Suprapubic skin (tissue), 4 donors: ENCODE results near the gene CFAP68. TPM values are rescaled to one million over a fixed set of nuclear protein-coding genes. Genes with fewer than 3 reads are reported as not detected.
A peak's percentile ranks its signal among the peaks of the same experiment; 100 is the strongest.
"Not testable (repeated sequence)": the region's sequence is repeated elsewhere in the genome, so short reads cannot be mapped to it uniquely, and the experiment has no call there.

ENCODE experiments used
- DNase-seq, 2 donors: peaks; one replicate each; pipeline ENCODE4 v3.0.0-alpha.2; 2019; ENCODE audit warnings: low spot score in 2 of 2
- H3K27ac ChIP-seq: fragments of 200-600 bp; sonication (generic); one replicate; pipeline ENCODE4 v1.5.1; 2019
- H3K27me3 ChIP-seq: fragments of 200-600 bp; sonication (generic); one replicate; pipeline ENCODE4 v1.5.1; 2019
- H3K36me3 ChIP-seq: fragments of 200-600 bp; sonication (generic); one replicate; pipeline ENCODE4 v1.5.1; 2019
- H3K4me1 ChIP-seq: fragments of 200-600 bp; sonication (generic); one replicate; pipeline ENCODE4 v1.5.1; 2019
- H3K4me3 ChIP-seq: fragments of 200-600 bp; sonication (generic); one replicate; pipeline ENCODE4 v1.5.1; 2019; ENCODE audit warnings: mild to moderate bottlenecking
- H3K9me3 ChIP-seq: fragments of 200-600 bp; sonication (generic); one replicate; pipeline ENCODE4 v1.5.1; 2019
- EP300 ChIP-seq: sonication (generic); formaldehyde crosslinking; IDR thresholded peaks from one replicate; pipeline ENCODE4 v1.6.1; 2017; ENCODE audit warnings: antibody characterized with exemption
- POLR2A ChIP-seq, 2 donors: fragments of 450-650 bp; IDR thresholded peaks; one replicate each; pipeline ENCODE4 v1.6.1; 2017; ENCODE audit warnings: antibody characterized with exemption in 2 of 2, mild to moderate bottlenecking in 2 of 2, moderate library complexity in 2 of 2
- POLR2AphosphoS5 ChIP-seq, 3 donors: sonication (generic); formaldehyde crosslinking; IDR thresholded peaks; one replicate each; pipeline ENCODE4 v1.6.1; 2017; ENCODE audit warnings: antibody characterized with exemption in 3 of 3
- WGBS: methylation state at CpG from one replicate; pipeline ENCODE4 v1.1.5; 2018; 5-methylcytosine and 5-hydroxymethylcytosine counted together
- total RNA-seq, 4 donors: library from RNA; depleted of rRNA; stranded (reverse); fragments of >200 nt; gene quantifications; one replicate each; pipeline ENCODE4 v1.1.0, GENCODE V29; 2016
- TF ChIP-seq, protein P1 (sequence below), 2 donors: fragments of 200-600 bp in 1 of 2; fragments of 450-650 bp in 1 of 2; sonication (generic) in 1 of 2; IDR thresholded peaks; one replicate each; pipeline ENCODE4 v1.5.1; 2016 to 2019; ENCODE audit warnings: antibody characterized with exemption in 2 of 2, mild to moderate bottlenecking in 1 of 2, moderate library complexity in 1 of 2

Gene CFAP68
- total RNA-seq, 4 donors from 2014 or later: 27.7 to 42.4 (median 32.7) TPM

DNA sequence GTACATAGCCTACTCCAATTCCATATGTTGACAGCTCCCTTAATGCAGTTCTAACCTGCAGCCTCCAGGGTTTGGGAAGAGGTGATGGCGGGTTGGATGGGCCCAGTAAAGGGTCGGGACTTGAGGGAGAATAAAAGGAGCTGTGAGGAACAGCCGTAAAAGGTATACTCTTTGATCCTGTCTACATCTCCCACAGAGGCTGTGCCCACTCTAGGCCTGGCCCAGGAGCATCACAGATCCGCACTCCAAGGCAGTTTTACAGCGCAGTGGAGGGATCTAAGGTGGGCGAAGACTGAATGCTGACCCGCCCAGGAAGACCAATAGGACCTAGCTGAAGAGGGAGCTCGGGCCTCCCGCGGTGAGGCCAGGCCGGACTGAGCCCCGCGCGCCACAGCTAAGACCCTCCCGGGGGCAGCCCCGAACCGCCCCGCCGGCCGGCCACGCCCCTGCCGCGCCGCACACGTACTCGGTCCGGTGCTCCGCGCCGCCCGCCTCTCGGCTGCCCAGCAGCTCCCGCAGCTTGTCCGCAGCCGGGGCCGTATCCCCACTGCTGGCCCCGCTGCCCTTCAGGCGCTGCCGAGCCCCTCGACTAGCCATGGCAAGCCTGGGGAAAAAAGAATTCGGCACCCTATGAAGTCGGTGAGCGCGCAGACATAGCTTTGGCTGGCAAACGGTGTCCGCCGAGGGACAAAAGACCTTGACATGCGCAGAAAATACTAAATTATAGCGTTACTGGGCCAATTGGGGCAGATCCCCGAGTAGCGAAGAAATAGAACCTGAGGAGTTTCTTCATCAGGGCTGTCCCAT is 8.3 kb upstream of the CFAP68 start, which contains the start of gene ALG9:
Gene ALG9 (minus strand): TSS at position 696 of the 807 bp plus-strand sequence. CDS start 99 bp downstream, at position 597.
- under 1% methylated on average over 17 of the region's 51 CpGs for WGBS
- TF ChIP-seq, protein P1, sequence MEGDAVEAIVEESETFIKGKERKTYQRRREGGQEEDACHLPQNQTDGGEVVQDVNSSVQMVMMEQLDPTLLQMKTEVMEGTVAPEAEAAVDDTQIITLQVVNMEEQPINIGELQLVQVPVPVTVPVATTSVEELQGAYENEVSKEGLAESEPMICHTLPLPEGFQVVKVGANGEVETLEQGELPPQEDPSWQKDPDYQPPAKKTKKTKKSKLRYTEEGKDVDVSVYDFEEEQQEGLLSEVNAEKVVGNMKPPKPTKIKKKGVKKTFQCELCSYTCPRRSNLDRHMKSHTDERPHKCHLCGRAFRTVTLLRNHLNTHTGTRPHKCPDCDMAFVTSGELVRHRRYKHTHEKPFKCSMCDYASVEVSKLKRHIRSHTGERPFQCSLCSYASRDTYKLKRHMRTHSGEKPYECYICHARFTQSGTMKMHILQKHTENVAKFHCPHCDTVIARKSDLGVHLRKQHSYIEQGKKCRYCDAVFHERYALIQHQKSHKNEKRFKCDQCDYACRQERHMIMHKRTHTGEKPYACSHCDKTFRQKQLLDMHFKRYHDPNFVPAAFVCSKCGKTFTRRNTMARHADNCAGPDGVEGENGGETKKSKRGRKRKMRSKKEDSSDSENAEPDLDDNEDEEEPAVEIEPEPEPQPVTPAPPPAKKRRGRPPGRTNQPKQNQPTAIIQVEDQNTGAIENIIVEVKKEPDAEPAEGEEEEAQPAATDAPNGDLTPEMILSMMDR (IDR thresholded peaks at IDR 0.05): peak; percentile 18 to 20
- TF ChIP-seq POLR2AphosphoS5 (IDR thresholded peaks at IDR 0.05) (peak in 2 of 3 donors; percentile 49 to 88), POLR2A (IDR thresholded peaks at IDR 0.05) (no peak), EP300 (no peak)

DNA sequence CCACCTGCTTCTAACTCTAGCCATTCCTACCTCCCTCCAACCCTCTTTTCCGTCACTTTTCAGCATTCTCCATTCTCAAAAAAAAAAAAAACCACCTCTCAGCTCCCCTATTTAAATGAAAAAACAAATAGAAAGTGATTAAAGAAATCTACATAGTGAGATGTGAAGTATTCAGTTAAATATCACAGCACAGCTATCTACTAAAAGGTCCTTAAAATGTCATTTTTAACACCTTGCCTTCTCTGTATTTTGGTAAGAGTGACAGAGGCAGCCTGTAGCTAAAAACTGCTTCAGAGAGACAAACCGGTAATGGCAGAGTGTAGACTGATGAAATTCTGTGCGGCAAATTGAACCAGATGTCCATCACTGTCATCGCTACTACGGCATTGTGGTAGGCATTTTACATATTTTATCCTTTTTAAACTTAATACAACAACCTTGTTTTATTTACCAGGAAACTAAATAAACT is 7.6 kb upstream of the CFAP68 start:
- peak overlapping the region; percentile 78 for H3K27ac ChIP-seq
- TF ChIP-seq, protein P1 (IDR thresholded peaks at IDR 0.05): no peak
- H3K4me1 ChIP-seq: peaks cover 22% of the 10 kb centered on the region
- no peaks in the 10 kb centered on the region for H3K27me3 ChIP-seq
- no peaks in the 10 kb centered on the region for H3K9me3 ChIP-seq
- peak overlapping the region; percentile 72 for H3K4me3 ChIP-seq
- WGBS: 51% methylated on average over 5 of the region's 5 CpGs
- peaks cover 19% of the 10 kb centered on the region for H3K36me3 ChIP-seq
- DNase-seq: no peak

More for the DNA sequence above, 8.3 kb upstream of the CFAP68 start, which contains the start of gene ALG9:
- Histone ChIP-seq H3K27ac (peak within 1 kb of the TSS; percentile 78), H3K4me3 (peak within 1 kb of the TSS; percentile 72), H3K9me3 (no peaks in the 10 kb centered on the region), H3K4me1 (peaks cover 22% of the 10 kb centered on the region), H3K36me3 (peaks cover 26% of the 10 kb centered on the region), H3K27me3 (no peaks in the 10 kb centered on the region)
- peak; percentile 86 to 91 for DNase-seq

DNA sequence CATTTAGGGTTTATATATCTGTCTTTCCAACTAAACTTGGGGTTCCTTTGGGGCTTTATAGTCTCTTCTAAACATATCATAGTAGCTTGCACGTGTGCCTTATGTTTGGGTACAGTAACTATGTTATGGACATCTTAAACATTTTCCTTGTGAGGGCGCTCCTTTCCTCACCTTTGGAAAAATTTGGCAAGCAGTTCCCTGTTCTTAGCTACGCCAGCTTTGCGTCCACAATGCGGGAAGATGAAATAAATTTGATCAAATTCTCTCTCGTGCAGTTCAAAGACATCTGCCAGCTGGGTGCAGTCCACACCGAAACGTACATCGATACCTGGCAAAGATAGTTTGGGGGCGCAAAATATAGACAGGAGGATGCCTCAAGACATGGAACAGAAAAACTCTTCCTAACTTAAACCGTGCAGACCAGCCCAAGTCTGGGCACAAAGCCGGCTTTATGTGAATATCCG is 924 bp upstream of the CFAP68 start:
- Histone ChIP-seq H3K4me3 (peak overlapping the region; percentile 77), H3K27me3 (no peaks in the 10 kb centered on the region), H3K36me3 (peaks cover 2% of the 10 kb centered on the region), H3K4me1 (peaks cover 20% of the 10 kb centered on the region), H3K27ac (peak overlapping the region; percentile 94), H3K9me3 (no peaks in the 10 kb centered on the region)
- no peak for DNase-seq
- TF ChIP-seq POLR2A (IDR thresholded peaks at IDR 0.05) (no peak), EP300 (no peak), POLR2AphosphoS5 (IDR thresholded peaks at IDR 0.05) (no peak)
- TF ChIP-seq, protein P1 (IDR thresholded peaks at IDR 0.05): no peak
- whole genome bisulfite sequencing: under 1% methylated on average over 13 of the region's 13 CpGs

DNA sequence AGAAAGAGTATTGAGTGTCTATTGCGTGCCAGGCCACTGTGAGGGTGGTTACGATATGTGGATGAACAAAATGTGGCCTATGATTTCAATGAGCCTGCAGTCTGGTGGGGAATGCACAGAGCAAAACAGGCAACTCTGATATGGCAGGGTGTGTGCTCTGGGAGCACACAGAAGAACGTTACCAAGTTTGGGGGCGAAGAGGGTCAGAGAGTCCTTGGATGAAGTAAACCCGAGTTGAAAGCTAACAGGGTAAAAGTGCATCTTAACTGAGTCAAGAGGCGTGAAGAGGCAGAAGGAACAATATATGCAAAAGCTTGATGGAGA is 258 bp downstream of the CFAP68 start:
- peak overlapping the region; percentile 77 for H3K4me3 ChIP-seq
- H3K9me3 ChIP-seq: no peaks in the 10 kb centered on the region
- TF ChIP-seq POLR2AphosphoS5 (IDR thresholded peaks at IDR 0.05): no peak
- TF ChIP-seq EP300: no peak
- no peak for TF ChIP-seq POLR2A (IDR thresholded peaks at IDR 0.05)
- TF ChIP-seq, protein P1 (IDR thresholded peaks at IDR 0.05): no peak
- H3K4me1 ChIP-seq: peaks cover 20% of the 10 kb centered on the region
- WGBS: 47% methylated on average over 6 of the region's 6 CpGs
- H3K27ac ChIP-seq: peak overlapping the region; percentile 94
- DNase-seq: no peak
- H3K27me3 ChIP-seq: no peaks in the 10 kb centered on the region
- peaks cover 3% of the 10 kb centered on the region for H3K36me3 ChIP-seq

DNA sequence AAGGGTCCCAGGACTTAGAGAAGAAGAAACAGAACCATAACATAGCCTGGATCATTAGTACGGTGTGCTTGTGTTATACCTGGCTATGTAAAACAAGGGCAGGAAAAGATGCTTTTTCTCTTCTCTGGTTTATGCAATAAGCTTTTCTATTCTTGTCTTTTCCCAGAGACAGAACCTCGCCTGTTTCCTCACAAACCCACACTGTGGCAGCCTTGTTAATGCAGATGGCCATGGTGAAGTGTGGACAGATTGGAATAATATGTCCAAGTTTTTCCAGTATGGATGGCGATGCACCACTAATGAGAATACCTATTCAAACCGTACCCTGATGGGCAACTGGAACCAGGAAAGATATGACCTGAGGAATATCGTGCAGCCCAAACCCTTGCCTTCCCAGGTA is 2.9 kb downstream of the CFAP68 start:
- WGBS: 92% methylated on average over 5 of the region's 5 CpGs
- Histone ChIP-seq H3K4me1 (peaks cover 20% of the 10 kb centered on the region), H3K27me3 (no peaks in the 10 kb centered on the region), H3K9me3 (no peaks in the 10 kb centered on the region), H3K27ac (no peak overlapping the region), H3K4me3 (no peak overlapping the region), H3K36me3 (peaks cover 3% of the 10 kb centered on the region)
- no peak for DNase-seq
- TF ChIP-seq, protein P1 (IDR thresholded peaks at IDR 0.05): no peak
- TF ChIP-seq POLR2A (IDR thresholded peaks at IDR 0.05) (no peak), POLR2AphosphoS5 (IDR thresholded peaks at IDR 0.05) (no peak), EP300 (no peak)

DNA sequence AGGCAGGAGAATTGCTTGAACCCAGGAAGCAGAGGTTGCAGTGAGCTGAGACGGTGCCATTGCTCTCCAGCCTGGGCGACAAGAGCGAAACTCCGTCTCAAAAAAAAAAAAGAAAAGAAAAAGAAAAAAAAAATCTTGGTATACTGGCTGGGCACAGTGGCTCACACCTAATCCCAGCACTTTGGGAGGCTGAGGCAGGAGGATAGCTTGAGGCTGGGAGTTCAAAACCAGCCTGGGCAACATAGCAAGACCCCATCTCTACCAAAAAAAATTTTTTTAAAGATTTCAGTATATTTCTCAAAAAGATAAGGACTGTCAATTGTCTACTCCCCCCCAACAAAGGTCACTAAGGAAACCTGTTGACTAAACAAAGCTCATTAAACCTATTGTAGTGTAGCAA is 5.7 kb downstream of the CFAP68 start:
- 92% methylated on average over 4 of the region's 4 CpGs for WGBS
- not testable (repeated sequence) for H3K36me3 ChIP-seq, H3K4me1 ChIP-seq, H3K27ac ChIP-seq, H3K27me3 ChIP-seq, H3K9me3 ChIP-seq, H3K4me3 ChIP-seq, DNase-seq
